ENCODE data around the gene CDC5L. TPM values are rescaled to one million over a fixed set of nuclear protein-coding genes. Genes with fewer than 3 reads are reported as not detected.
A peak's percentile ranks its signal among the peaks of the same experiment; 100 is the strongest.

Gene CDC5L
- total RNA-seq, 1 donor from 2014 or later, result 16.5 TPM

DNA sequence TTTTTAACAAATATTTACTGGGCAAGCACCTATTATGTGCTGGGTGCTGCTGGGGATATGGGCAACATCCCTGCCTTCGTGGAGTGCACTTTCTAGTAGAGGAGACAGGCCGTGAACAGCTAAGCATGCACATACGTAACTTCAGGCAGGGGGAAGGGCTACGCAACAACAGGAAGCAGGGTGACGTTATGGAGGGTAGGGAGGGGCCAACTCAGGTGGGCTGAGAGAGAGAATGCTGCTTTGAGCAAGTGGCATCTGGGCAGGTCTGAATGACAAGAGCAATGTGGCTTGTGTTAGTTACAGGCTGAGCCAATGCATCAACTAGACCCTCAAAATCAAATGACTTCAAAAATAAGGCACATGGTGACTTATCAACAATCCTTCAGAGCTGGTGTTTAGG, 112.1 kb downstream of the CDC5L start:
- H3K27me3 ChIP-seq, result no peaks in the 10 kb centered on the region
- no peak overlapping the region for H3K27ac ChIP-seq
- H3K4me3 ChIP-seq, result no peak overlapping the region
- no peaks in the 10 kb centered on the region for H3K4me1 ChIP-seq
- peak; percentile 42 to 52 for DNase-seq (ENCODE audit: extremely low spot score in 2 of 2)
- no peaks in the 10 kb centered on the region for H3K9me3 ChIP-seq
- intact Hi-C loops (cut with DNase I), result loop anchor here (10.0 kb wide), 1 partner anchor 155 kb away; no protein-coding TSS in a partner anchor
- TF ChIP-seq POLR2A (IDR thresholded peaks at IDR 0.05) (no peak), CTCF (IDR thresholded peaks at IDR 0.05) (no peak), POLR2AphosphoS5 (IDR thresholded peaks at IDR 0.05; ENCODE audit: insufficient read depth in 1 of 2, low read depth in 1 of 2) (no peak)
- H3K36me3 ChIP-seq, result no peaks in the 10 kb centered on the region

Small RNA genes within 50 kb of the gene (microRNA-seq; reads per million reads assigned to microRNA genes)
- gene MIR4642 (ENCODE audit: borderline number of aligned reads, borderline replicate concordance), result not detected

Small RNA genes within 50 kb of the gene (small RNA-seq; reads per million reads assigned to genes)
- not detected for gene MIR4642

Other genes with a start within 250 kb of the CDC5L start
- 2.0 TPM for gene CAPN11, start 228.9 kb upstream of the CDC5L start, total RNA-seq
- gene MYMX, start 170.8 kb upstream of the CDC5L start, total RNA-seq, result not detected
- 51.1 TPM for gene SLC29A1, start 164.1 kb upstream of the CDC5L start, total RNA-seq
- gene HSP90AB1, start 140.6 kb upstream of the CDC5L start, total RNA-seq, result 463 TPM
- gene SLC35B2, start 130.2 kb upstream of the CDC5L start, total RNA-seq, result 19.6 TPM
- gene NFKBIE, start 122.2 kb upstream of the CDC5L start, total RNA-seq, result 17.2 TPM
- gene TMEM151B, start 117.3 kb upstream of the CDC5L start, total RNA-seq, result 0.49 TPM
- gene AARS2, start 74.4 kb upstream of the CDC5L start, total RNA-seq, result 13.3 TPM
- gene SPATS1, start 45.1 kb upstream of the CDC5L start, total RNA-seq, result not detected